G401 (cell line): ENCODE data around the gene RASGRF2. TPM values are rescaled to one million over a fixed set of nuclear protein-coding genes. Genes with fewer than 3 reads are reported as not detected.
A peak's percentile ranks its signal among the peaks of the same experiment; 100 is the strongest.

Experiments used
- DNase-seq: peaks from one replicate; pipeline ENCODE4 v3.0.0-alpha.2; 2015; ENCODE audit warnings: low spot score
- in situ Hi-C: cut with HindIII; loops from 2 replicates; pipeline ENCODE4 v1.10.0; 2016; ENCODE audit warnings: low sequenced_read_pairs, mixed read lengths
- total RNA-seq: library from RNA; depleted of rRNA; stranded (reverse); fragments of >200 nt; shearing (Covaris generic); gene quantifications from 2 replicates; pipeline ENCODE4 v1.2.3, GENCODE V29; 2014

Gene RASGRF2
- total RNA-seq, 1 experiment from 2014 or later: not detected

- no peak for DNase-seq
- in situ Hi-C loops: no loop called here
Observed at GRCh38 chr5:81147011-81147885, 187.1 kb downstream of the RASGRF2 start.

- no peak for DNase-seq
- in situ Hi-C loops: no loop called here
Observed at GRCh38 chr5:81147886-81148571, 187.9 kb downstream of the RASGRF2 start.

GRCh38 chr5:81151546-81151945 is 191.4 kb downstream of the RASGRF2 start:
- in situ Hi-C loops: no loop called here
- no peak for DNase-seq

- no peak for DNase-seq
- in situ Hi-C loops: no loop called here
Observed at GRCh38 chr5:81154725-81155124, 194.6 kb downstream of the RASGRF2 start.

- in situ Hi-C loops: no loop called here
- no peak for DNase-seq
Observed at GRCh38 chr5:81156732-81157131, 196.6 kb downstream of the RASGRF2 start.

- in situ Hi-C loops: no loop called here
Observed at GRCh38 chr5:81161012-81161601, 200.9 kb downstream of the RASGRF2 start.

GRCh38 chr5:81162501-81162900 is 202.3 kb downstream of the RASGRF2 start:
- in situ Hi-C loops: no loop called here
- no peak for DNase-seq

More at GRCh38 chr5:81161012-81161601, 200.9 kb downstream of the RASGRF2 start:
- no peak for DNase-seq

GRCh38 chr5:81163651-81164050 is 203.5 kb downstream of the RASGRF2 start:
- in situ Hi-C loops: no loop called here
- no peak for DNase-seq

- DNase-seq: no peak
- in situ Hi-C loops: no loop called here
Observed at GRCh38 chr5:81164476-81164875, 204.3 kb downstream of the RASGRF2 start.

GRCh38 chr5:81164936-81165335 is 204.8 kb downstream of the RASGRF2 start:
- in situ Hi-C loops: no loop called here

GRCh38 chr5:81165493-81166119 is 205.4 kb downstream of the RASGRF2 start:
- in situ Hi-C loops: no loop called here

More at GRCh38 chr5:81164936-81165335, 204.8 kb downstream of the RASGRF2 start:
- no peak for DNase-seq

GRCh38 chr5:81166430-81166829 is 206.3 kb downstream of the RASGRF2 start:
- in situ Hi-C loops: no loop called here
- no peak for DNase-seq

More at GRCh38 chr5:81165493-81166119, 205.4 kb downstream of the RASGRF2 start:
- peak; percentile 31 for DNase-seq

- in situ Hi-C loops: no loop called here
- DNase-seq: no peak
Observed at GRCh38 chr5:81167078-81167477, 206.9 kb downstream of the RASGRF2 start.

- in situ Hi-C loops: no loop called here
- DNase-seq: no peak
Observed at GRCh38 chr5:81167544-81167943, 207.4 kb downstream of the RASGRF2 start.

- in situ Hi-C loops: no loop called here
- no peak for DNase-seq
Observed at GRCh38 chr5:81169924-81170323, 209.8 kb downstream of the RASGRF2 start.

- in situ Hi-C loops: no loop called here
Observed at GRCh38 chr5:81171769-81172168, 211.6 kb downstream of the RASGRF2 start.

GRCh38 chr5:81172710-81173109 is 212.5 kb downstream of the RASGRF2 start:
- in situ Hi-C loops: no loop called here
- DNase-seq: no peak

More at GRCh38 chr5:81171769-81172168, 211.6 kb downstream of the RASGRF2 start:
- no peak for DNase-seq

GRCh38 chr5:81177061-81177460 is 216.9 kb downstream of the RASGRF2 start:
- no peak for DNase-seq
- in situ Hi-C loops: no loop called here

GRCh38 chr5:81179959-81180358 is 219.8 kb downstream of the RASGRF2 start:
- in situ Hi-C loops: no loop called here
- DNase-seq: no peak
